Activated CD4-positive, alpha-beta T cell treated with anti-CD3 and anti-CD28 coated beads, Interleukin-2, amount 50 U/mL, for 48 hours (primary cell): ENCODE data around the gene FSTL4.

ENCODE experiments used
- DNase-seq, 2 experiments: peaks; one replicate each; pipeline ENCODE4 v3.0.0-alpha.2; 2020

Gene FSTL4

DNA sequence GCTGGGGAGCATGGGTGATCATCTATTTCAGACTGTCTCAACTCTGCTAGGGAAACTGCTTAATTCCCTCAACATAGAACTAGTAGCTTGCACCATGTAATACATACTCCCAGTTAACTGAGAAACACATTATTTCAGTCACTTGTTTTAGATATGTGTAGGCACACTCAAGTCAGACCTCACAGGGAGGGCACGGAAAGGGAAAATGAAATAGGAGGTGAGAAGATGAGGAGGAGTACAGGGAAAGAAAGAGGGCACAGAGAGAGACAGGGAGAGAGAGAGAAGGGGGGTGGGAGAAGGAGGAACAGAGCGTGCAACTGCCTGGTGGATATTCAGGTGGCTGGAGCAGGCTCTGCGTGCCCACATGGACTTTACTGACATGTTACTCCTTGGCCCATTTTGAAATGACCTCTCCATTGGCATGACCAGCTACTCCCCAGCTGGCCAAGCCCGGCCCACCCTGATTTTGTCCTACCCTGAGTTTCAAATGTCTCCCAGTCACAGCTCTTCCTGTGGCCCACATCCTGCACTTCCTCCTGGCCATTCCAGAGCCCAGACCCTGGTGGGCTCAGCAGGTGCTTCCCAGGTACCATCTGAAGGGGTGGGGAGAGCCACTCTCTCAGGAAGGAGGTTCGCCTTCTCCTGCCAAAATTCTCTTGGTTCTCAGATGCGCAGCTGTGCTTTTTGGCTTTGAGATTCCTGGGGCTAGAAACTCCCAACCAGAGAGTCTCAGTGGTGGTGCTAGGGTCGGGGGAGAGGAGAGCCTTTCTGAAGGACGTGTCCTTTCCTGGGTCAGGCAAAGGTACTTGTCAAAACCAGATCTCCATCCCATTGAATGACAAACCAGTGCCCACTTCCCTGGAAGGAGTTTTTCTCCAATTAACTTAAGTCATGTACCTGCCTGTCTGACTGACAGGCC, 229.4 kb downstream of the FSTL4 start:
- no peak for DNase-seq

GRCh38 chr5:133381571-133382365, 230.6 kb downstream of the FSTL4 start:
- no peak for DNase-seq

DNA sequence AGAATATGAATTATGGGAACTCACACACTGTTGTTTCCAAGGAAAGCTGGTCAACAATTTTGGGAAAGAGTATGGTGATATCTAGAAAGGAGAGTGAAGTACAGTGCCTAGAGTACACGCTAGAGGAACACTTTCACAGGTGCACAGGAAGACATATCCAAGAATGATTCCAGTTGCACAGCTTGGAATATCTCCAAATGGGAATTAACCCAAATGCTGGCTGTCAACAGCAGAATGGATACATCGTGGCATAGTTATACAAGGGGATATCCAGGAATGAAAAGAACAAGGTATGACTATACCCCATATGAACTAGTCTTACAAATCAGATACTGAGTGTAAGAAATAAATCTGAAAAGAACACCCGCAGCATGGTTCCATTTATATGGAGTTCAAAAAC, 231.3 kb downstream of the FSTL4 start:
- no peak for DNase-seq

GRCh38 chr5:133377736-133378135, 234.6 kb downstream of the FSTL4 start:
- DNase-seq, result no peak

GRCh38 chr5:133376986-133377385, 235.4 kb downstream of the FSTL4 start:
- no peak for DNase-seq

DNA sequence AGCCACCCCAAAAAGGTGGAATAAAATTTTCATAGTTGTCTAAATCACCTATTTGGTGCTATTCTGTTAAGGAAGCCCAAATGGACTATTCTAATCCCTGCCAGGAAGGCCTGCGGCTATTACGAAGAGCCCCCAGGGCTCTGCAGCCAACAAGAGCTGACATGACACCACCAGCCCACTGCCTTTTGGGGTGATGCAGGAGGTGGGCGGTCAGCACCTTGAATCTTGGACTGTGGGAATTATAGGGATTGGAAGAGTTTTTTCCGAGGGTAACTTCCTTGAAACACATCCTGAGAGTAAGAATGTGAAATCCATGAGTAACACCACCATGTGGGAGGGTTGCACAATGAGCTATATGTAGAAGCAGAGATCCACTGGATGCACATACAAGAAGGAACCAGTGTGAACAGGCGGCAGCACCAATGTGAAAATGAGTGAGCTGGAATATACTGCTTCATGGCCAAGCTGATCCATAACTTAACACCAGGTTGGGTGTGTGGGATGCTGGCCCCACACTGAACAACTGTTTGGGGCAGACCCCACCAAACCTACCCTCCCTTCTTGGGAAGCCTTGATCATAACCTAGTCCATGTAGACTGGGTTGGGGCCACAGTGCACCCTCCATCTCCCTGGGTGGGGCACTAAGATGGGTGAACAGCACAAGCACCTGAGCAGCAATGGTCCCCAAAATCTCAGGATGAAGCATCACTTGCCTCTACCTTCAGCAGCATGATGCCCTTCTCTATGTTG, 239.0 kb downstream of the FSTL4 start:
- no peak for DNase-seq

- no peak for DNase-seq
Measured at GRCh38 chr5:133372293-133372937, 239.9 kb downstream of the FSTL4 start.

GRCh38 chr5:133371371-133372155, 240.8 kb downstream of the FSTL4 start:
- DNase-seq, result no peak

GRCh38 chr5:133370904-133371303, 241.4 kb downstream of the FSTL4 start:
- no peak for DNase-seq

DNA sequence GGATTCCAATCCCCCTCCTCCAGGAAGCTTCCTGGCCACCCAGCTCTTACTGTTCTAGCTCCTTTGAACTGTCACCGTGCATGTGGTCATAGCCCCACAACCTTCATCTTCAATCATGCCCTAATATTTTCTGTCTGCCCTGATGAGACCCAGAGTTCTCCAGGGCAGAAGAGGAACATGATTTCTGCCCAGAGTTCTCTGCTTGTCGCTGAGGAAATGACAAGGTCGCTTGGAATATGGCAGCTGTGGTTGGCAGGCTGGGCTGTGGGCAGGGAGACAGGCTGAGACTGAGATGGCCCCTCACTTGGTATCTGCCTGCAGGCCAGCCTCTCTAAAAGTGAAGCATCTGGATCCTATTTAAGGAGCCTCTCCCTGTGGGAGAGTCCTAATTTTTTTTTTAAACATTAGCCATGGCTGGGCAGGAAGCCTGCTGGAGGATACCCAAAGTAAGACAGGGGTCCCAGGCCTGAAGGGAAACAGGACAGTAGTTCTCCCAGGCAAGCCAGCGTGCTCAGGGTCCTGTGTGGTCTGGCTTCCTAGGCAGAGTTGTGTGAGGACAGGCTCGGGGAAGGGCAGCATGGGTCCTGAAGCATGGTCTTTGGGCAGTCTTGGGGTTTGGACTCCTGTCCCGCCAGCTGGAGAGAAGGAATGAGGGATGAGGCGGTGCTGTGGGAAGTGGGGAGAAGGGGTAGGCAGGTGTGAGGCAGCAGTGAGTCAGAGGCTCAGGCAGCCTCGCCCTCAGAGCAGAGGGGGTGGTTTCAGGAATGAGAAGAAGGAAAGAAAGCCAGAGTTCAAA, 242.1 kb downstream of the FSTL4 start:
- no peak for DNase-seq

GRCh38 chr5:133368916-133369783, 243.2 kb downstream of the FSTL4 start:
- DNase-seq, result no peak

GRCh38 chr5:133367984-133368383, 244.4 kb downstream of the FSTL4 start:
- DNase-seq, result no peak

DNA sequence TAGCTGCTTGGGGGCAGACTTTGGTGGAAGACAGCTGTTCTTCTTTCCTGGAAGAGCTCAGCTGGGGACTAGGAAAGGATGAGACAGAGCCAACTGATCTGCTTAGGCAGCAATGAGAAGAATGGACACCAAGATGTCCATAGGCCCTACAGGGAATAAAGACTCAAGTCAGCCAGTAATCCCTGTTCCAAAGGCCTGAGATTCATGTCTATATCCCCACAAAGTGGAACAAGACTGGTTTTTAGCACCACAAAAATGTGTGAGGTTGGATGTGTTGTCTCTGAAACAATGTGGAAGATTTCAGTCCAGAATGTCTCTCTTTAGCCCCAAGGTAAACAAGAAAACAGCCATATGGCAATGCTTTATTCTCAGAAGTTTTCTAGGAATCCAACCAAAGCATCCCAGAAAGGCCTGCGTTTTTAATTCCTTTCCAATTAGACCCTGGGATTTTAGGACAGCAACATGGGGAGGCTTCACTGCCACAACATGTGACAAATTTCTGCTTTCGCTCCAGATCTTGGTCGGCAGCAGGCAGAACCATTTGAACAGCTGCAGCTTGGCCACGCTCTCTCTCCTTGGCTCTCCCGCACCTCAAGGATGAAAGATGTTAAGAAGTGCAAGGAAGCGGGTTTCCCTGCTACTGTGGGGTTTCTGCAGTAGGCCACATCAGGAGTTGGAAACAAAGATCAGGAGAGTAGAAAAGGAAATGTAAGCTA, 245.1 kb downstream of the FSTL4 start:
- DNase-seq, result no peak

DNA sequence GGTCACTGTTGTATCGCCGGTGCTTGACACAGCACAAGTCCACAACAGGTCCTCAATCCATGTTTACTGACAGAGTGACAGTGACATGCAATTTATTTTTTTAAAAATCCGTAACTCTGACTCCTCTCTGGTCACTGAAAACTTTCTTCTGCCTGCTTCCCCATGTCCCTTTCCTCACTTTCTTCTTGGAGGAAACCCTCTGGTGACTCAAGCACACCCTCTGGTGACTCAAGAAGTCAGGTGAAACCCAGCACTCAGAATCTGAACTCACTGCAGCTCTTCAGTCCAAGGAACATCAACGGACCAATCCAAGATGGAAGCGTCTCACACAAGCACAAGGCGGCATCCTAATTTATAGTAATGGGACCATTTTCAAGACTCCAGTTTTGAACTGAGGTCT, 245.9 kb downstream of the FSTL4 start:
- no peak for DNase-seq

GRCh38 chr5:133365738-133366137, 246.6 kb downstream of the FSTL4 start:
- no peak for DNase-seq

- no peak for DNase-seq
Measured at GRCh38 chr5:133364936-133365707, 247.2 kb downstream of the FSTL4 start.

DNA sequence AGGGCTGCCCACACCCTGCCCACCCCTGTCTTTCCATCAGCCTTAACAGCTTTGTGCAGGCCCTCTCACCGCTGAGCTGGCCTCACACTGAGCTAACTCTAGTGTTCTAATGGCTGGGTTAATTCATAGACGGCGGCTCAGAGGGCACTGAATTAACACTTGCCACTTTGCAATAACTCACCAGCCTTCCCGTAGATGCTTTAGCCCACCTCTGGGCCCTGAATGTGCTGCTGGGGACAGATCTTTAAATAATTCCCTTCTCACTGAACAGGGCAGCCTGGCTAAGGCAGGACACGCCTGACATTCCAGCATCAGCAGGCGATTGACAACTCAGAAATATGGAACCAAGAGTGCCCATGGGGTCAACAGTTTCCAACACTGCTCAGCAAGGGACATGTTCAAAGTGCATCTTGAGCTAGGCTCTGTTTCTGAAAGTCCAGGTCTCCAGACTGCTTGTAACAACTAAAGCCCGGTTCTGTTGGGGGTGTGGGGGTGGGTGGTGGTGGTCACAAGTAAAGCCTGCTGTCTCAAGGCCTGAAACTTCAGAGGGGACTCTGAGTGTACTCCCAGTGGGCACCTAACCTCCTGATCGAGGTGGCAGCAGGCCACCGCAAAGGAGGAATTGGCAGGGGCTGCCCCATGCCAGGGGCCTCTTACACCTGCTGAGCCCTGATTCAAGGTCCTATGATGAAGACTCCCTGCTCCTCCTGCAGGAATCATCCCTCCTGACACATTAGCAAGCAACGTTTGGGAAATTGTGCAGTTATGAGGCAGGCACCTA, 248.3 kb downstream of the FSTL4 start:
- DNase-seq, result no peak

GRCh38 chr5:133362438-133362837, 249.9 kb downstream of the FSTL4 start:
- no peak for DNase-seq
